Osteoblast (primary cell): ENCODE data around the gene ESPN. TPM values are rescaled to one million over a fixed set of nuclear protein-coding genes. Genes with fewer than 3 reads are reported as not detected.

ENCODE experiments used
- DNase-seq: peaks from one replicate; pipeline ENCODE4 v3.0.0; 2011; ENCODE audit warnings: low spot score, mixed read lengths; ENCODE audit not compliant: insufficient read length; ENCODE audit errors: missing footprints
- H2AFZ ChIP-seq: 2 replicates; pipeline ENCODE4 v1.6.0; 2011; ENCODE audit warnings: mild to moderate bottlenecking, low read length
- H3K27ac ChIP-seq: 2 replicates; pipeline ENCODE4 v1.5.1; 2011; ENCODE audit warnings: mild to moderate bottlenecking, low read depth, low read length, moderate library complexity
- H3K27me3 ChIP-seq: 2 replicates; pipeline ENCODE4 v1.6.0; 2012; ENCODE audit warnings: mild to moderate bottlenecking, control low read depth, inconsistent platforms, low read length, moderate library complexity; ENCODE audit not compliant: insufficient read depth
- H3K36me3 ChIP-seq: 2 replicates; pipeline ENCODE4 v1.5.1; 2011; ENCODE audit warnings: mild to moderate bottlenecking, low read length, control low read depth, moderate library complexity; ENCODE audit not compliant: insufficient read depth
- H3K4me1 ChIP-seq: 2 replicates; pipeline ENCODE4 v1.5.1; 2011; ENCODE audit warnings: mild to moderate bottlenecking, low read length, control low read depth, moderate library complexity; ENCODE audit not compliant: insufficient read depth
- H3K4me2 ChIP-seq: 2 replicates; pipeline ENCODE4 v1.6.0; 2011; ENCODE audit warnings: mild to moderate bottlenecking, low read length; ENCODE audit not compliant: insufficient read depth
- H3K4me3 ChIP-seq: fragments of 200-600 bp; sonication (generic); 3 replicates; pipeline ENCODE4 v1.5.1; 2012; ENCODE audit warnings: mild to moderate bottlenecking, low read length, inconsistent platforms; ENCODE audit not compliant: insufficient read depth
- H3K79me2 ChIP-seq: 2 replicates; pipeline ENCODE4 v1.6.0; 2012; ENCODE audit warnings: mild to moderate bottlenecking, low read length, control low read depth, inconsistent platforms; ENCODE audit not compliant: insufficient read depth
- H3K9me3 ChIP-seq: 2 replicates; pipeline ENCODE4 v1.5.1; 2011; ENCODE audit warnings: low read depth, low read length, control low read depth
- H4K20me1 ChIP-seq: 2 replicates; pipeline ENCODE4 v1.6.0; 2012; ENCODE audit warnings: mild to moderate bottlenecking, low read length, control low read depth; ENCODE audit not compliant: insufficient read depth
- CTCF ChIP-seq: IDR thresholded peaks from 2 replicates; pipeline ENCODE4 v1.5.1; 2011; ENCODE audit warnings: mild to moderate bottlenecking, low read depth, low read length, moderate library complexity; ENCODE audit errors: extremely low read depth
- total RNA-seq: library from RNA; depleted of rRNA; stranded (reverse); fragments of >200 nt; gene quantifications from 2 replicates; pipeline ENCODE4 v1.2.3, GENCODE V29; 2012

The ESPN gene
- total RNA-seq, 1 donor: not detected

- H3K36me3 ChIP-seq: no peaks in the 10 kb centered on the region
- no peak for DNase-seq
- no peaks in the 10 kb centered on the region for H3K27me3 ChIP-seq
- peak overlapping the region; percentile 86 for H3K4me2 ChIP-seq
- no peaks in the 10 kb centered on the region for H3K9me3 ChIP-seq
- no peak overlapping the region for H3K27ac ChIP-seq
- peaks cover 33% of the 10 kb centered on the region for H3K4me1 ChIP-seq
- H4K20me1 ChIP-seq: no peaks in the 10 kb centered on the region
- H2AFZ ChIP-seq: peak overlapping the region; percentile 54
- peak overlapping the region; percentile 79 for H3K4me3 ChIP-seq
- no peaks in the 10 kb centered on the region for H3K79me2 ChIP-seq
- no peak for TF ChIP-seq CTCF
Measured at GRCh38 chr1:6496890-6497214, 72.3 kb downstream of the ESPN start.

GRCh38 chr1:6497215-6497866 lies 72.8 kb downstream of the ESPN start:
- Histone ChIP-seq H3K27me3 (no peaks in the 10 kb centered on the region), H3K4me3 (peak overlapping the region; percentile 79), H3K4me2 (peak overlapping the region; percentile 92), H3K9me3 (no peaks in the 10 kb centered on the region), H3K4me1 (peaks cover 33% of the 10 kb centered on the region), H3K27ac (no peak overlapping the region), H3K36me3 (no peaks in the 10 kb centered on the region), H4K20me1 (no peaks in the 10 kb centered on the region), H3K79me2 (no peaks in the 10 kb centered on the region), H2AFZ (peak overlapping the region; percentile 76)
- DNase-seq: peak; percentile 97
- TF ChIP-seq CTCF: no peak

GRCh38 chr1:6497867-6498575 lies 73.4 kb downstream of the ESPN start:
- Histone ChIP-seq H3K79me2 (no peaks in the 10 kb centered on the region), H3K36me3 (no peaks in the 10 kb centered on the region), H3K4me1 (peaks cover 35% of the 10 kb centered on the region), H2AFZ (peak overlapping the region; percentile 76), H3K4me3 (peak overlapping the region; percentile 79), H3K9me3 (no peaks in the 10 kb centered on the region), H3K27me3 (no peaks in the 10 kb centered on the region), H3K27ac (no peak overlapping the region), H4K20me1 (no peaks in the 10 kb centered on the region), H3K4me2 (peak overlapping the region; percentile 92)
- no peak for TF ChIP-seq CTCF
- DNase-seq: peak; percentile 84

GRCh38 chr1:6498576-6499111 lies 74.1 kb downstream of the ESPN start:
- H2AFZ ChIP-seq: no peak overlapping the region
- H3K27ac ChIP-seq: no peak overlapping the region
- H3K79me2 ChIP-seq: no peaks in the 10 kb centered on the region
- H3K9me3 ChIP-seq: no peaks in the 10 kb centered on the region
- no peak overlapping the region for H3K4me2 ChIP-seq
- peaks cover 35% of the 10 kb centered on the region for H3K4me1 ChIP-seq
- no peak for TF ChIP-seq CTCF
- H4K20me1 ChIP-seq: no peaks in the 10 kb centered on the region
- peak; percentile 85 for DNase-seq
- no peaks in the 10 kb centered on the region for H3K27me3 ChIP-seq
- no peak overlapping the region for H3K4me3 ChIP-seq
- H3K36me3 ChIP-seq: no peaks in the 10 kb centered on the region
